Astrocyte of the spinal cord (primary cell): Measurements from ENCODE around the gene CCKAR.

Experiments used
- DNase-seq: peaks from one replicate; pipeline ENCODE4 v3.0.0; 2011; ENCODE audit warnings: low read depth, low spot score
- H3K4me3 ChIP-seq: 2 replicates; pipeline ENCODE4 v1.5.1; 2011; ENCODE audit warnings: low read depth, mild to moderate bottlenecking, low read length, moderate library complexity
- CTCF ChIP-seq: IDR thresholded peaks from 2 replicates; pipeline ENCODE4 v1.5.1; 2012; ENCODE audit warnings: low read depth, mild to moderate bottlenecking, low read length, inconsistent platforms
- in situ Hi-C: cut with HindIII; loops from 2 replicates; pipeline ENCODE4 v1.10.0; 2017; ENCODE audit warnings: low sequenced_read_pairs

The CCKAR gene

GRCh38 chr4:26482508-26483462, 7.5 kb downstream of the CCKAR start:
- no peak for TF ChIP-seq CTCF
- DNase-seq = no peak
- in situ Hi-C loops = no loop called here
- H3K4me3 ChIP-seq = no peak overlapping the region

GRCh38 chr4:26478330-26478729, 12.0 kb downstream of the CCKAR start:
- TF ChIP-seq CTCF = no peak
- in situ Hi-C loops = no loop called here
- DNase-seq = no peak
- H3K4me3 ChIP-seq = no peak overlapping the region

- in situ Hi-C loops = no loop called here
- TF ChIP-seq CTCF = no peak
- no peak for DNase-seq
These were observed 13.7 kb downstream of the CCKAR start for GRCh38 chr4:26476545-26476944.

GRCh38 chr4:26475716-26476115, 14.6 kb downstream of the CCKAR start:
- no peak for DNase-seq
- in situ Hi-C loops = no loop called here
- TF ChIP-seq CTCF = no peak
- no peak overlapping the region for H3K4me3 ChIP-seq

More at GRCh38 chr4:26476545-26476944, 13.7 kb downstream of the CCKAR start:
- no peak overlapping the region for H3K4me3 ChIP-seq

GRCh38 chr4:26474551-26474950, 15.7 kb downstream of the CCKAR start:
- no peak for TF ChIP-seq CTCF
- in situ Hi-C loops = loop anchor here (25.0 kb wide), 1 partner anchor 513 kb away; no protein-coding TSS in a partner anchor

GRCh38 chr4:26473893-26474292, 16.4 kb downstream of the CCKAR start:
- in situ Hi-C loops = loop anchor here (25.0 kb wide), 1 partner anchor 513 kb away; no protein-coding TSS in a partner anchor
- no peak for DNase-seq
- no peak overlapping the region for H3K4me3 ChIP-seq
- TF ChIP-seq CTCF = no peak

More at GRCh38 chr4:26474551-26474950, 15.7 kb downstream of the CCKAR start:
- no peak overlapping the region for H3K4me3 ChIP-seq
- no peak for DNase-seq
